GM18909 (cell line): Measurements from ENCODE around the gene AKR1B15.
"Not testable (repeated sequence)": the region's sequence is repeated elsewhere in the genome, so short reads cannot be mapped to it uniquely, and the experiment has no call there.

Experiments
- ATAC-seq: cut with Tn5 transposase; IDR thresholded peaks from one replicate; pipeline ENCODE4 v1.9.1; 2021; ENCODE audit warnings: mild to moderate bottlenecking; ENCODE audit not compliant: unreplicated experiment, poor library complexity

AKR1B15 gene

DNA sequence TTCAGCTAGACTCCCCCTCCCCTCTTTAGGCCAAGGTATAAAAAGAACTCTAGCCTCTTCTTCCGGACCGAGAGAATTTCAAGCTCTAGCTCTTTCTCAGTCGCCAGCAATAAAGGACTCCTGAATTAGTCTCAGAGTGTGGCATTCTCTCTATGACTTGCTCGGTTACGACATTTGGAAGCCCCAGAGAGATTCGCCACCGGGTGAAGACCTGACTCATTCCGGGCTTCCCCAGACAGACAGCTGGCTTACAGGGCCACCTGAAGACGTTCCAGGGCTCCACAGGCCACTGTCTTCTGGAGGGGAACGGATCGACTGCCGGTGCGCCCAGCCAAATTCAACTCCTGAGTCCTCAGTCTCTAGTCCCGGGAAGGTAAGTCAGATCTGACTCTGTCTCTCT is at the start of gene AKR1B15:
TSS of gene AKR1B15 (plus strand) at position 234 of the 400 bp plus-strand sequence. CDS start 15,510 bp downstream, outside the sequence.
- ATAC-seq = peak; percentile 94

DNA sequence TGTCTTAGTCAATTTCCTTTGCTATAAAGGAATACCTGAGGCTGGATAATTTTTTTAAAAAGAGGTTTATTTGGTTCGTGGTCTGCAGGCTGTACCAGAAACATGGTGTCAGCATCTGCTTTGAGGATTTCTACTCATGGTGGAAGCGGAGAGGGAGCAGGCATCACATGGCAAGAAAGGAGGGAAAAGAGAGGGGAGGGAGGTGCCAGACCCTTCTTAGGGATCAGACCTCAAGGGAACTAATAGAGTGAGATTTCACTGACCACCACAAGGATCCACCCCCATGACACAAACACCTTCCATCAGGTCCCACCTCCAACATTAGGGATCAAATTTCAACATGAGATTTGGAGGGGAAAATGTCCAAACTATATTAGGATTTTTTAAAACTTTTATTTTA is 48.5 kb upstream of the AKR1B15 start:
- no peak for ATAC-seq

DNA sequence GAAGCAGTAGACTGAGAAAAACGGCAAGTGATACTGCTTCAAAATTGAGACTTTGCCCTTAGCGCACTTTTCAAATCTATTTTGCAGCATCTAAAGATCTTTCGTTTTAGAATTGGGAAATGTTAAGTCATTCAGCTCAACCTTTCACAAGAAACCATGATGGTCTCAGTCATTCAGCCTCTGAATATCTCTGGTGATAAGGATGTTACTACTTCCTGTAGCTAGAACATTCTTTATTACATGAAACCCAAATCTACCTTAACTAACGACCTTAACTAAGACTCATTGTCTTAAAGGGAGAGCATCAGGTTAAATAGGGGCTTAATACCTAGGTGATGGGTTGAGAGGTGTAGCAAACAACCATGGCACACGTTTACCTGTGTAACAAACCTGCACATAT is 47.9 kb upstream of the AKR1B15 start:
- no peak for ATAC-seq

DNA sequence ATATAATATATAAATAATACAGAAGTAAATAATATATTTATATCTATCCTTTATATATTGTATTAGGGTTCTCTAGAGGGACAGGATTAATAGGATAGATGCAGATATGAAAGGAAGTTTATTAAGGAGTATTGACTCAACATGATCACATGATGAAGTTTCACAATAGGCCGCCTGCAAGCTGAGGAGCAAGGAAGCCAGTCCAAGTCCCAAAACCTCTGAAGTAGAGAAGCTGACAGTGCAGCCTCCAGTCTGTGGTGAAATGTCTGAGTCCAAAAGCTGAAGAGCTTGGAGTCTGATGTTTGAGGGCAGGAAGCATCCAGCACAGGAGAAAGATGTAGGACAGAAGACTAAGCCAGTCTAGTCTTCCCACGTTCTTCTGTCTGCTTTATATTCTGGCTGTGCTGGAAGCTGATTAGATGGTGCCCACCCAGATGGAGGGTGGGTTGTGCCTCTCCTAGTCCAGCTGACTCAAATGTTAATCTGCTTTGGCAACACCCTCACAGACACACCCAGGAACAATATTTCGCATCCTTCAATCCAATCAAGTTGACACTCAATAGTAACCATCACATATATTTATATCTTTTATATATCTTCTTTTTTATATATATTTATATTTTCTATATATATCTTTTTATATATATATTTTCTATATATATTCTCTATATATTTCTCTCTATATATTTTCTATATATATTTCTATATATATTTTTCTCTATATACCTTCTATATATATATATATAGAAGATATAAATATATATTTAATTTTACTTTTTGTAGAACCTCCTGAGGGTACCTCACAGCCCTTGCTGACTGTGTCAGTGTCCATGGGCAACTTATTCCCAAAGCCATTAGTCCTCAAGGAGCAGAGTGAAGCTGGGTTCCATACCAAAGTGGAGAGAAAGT is 46.2 kb upstream of the AKR1B15 start:
- ATAC-seq = no peak

DNA sequence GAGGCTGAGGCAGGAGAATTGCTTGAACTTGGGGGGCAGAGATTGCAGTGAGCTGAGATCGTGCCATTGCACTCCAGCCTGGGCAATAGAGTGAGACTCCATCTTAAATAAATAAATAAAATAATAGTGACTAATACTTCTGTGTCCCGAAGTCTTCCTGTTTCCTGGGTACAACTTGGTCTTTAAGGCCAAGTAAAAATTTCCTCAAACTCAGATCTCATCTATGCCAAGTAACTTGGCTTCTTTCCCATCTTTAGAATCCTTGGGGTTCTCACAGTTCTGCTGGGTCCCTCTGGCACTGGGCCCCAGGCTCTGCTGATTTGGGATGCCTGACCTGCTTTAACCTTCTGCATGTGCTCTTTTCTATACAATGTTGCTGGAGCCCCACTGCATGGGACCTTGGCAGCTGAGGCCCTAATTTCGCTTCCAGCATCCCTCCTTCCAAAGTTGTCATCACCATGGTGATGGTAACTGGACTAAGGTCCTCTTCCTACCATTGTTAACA is 44.2 kb upstream of the AKR1B15 start:
- ATAC-seq = no peak

DNA sequence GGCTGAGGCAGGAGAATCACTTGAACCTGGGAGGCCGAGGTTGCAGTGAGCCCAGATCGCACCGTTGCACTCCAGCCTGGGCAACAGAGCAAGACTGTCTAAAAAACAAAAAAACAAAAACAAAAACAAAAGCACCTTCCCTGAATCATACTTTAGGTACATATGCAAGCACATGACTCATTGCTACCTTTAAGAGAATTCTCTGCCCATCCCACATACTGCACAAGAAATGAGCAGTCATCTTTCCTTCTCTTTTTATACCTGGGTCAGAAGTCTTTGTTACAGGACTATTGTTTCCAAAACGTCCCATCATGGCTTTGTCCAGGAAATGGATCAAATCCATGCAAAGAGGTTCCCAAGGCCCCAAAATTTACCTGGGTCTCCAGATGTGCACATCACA is 43.1 kb upstream of the AKR1B15 start:
- ATAC-seq = no peak

DNA sequence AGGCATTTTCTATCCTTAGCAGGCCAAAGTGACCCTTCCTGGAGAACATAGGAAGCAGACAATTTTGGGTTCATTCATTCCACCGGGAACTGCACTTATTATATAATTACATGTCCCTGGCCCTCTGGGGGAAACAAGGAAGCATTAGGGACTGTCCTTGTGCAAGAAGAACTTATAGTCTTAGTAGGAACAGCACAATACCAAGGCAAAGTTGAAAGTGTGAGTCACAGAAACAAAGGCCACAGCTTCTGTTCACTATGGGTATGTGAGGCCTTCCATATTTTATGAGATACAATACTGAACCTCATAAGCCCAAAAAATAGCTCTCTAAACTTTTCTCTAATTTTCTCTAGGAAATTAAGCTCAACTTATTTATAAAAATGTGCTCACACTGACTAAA is 39.9 kb upstream of the AKR1B15 start:
- no peak for ATAC-seq

DNA sequence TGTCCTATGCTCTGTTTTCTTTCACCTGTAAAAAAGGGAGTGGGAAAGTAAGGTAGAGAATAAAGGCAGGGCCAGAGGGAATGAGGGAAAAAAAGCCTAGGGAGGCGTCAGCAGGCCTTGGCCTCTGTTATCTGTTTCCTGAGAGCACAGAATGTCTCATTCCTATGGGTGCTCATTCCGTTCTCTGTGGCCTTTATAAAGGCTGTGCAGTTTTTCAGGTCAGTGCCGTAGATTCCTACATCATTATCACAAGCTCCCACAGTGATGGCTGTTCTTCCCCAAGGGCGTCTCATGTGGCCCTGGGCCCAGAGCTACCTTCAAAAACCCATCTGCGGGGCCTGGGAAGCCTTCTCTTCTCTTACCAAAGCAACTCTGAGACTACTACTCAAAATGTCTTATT is 38.3 kb upstream of the AKR1B15 start:
- no peak for ATAC-seq

DNA sequence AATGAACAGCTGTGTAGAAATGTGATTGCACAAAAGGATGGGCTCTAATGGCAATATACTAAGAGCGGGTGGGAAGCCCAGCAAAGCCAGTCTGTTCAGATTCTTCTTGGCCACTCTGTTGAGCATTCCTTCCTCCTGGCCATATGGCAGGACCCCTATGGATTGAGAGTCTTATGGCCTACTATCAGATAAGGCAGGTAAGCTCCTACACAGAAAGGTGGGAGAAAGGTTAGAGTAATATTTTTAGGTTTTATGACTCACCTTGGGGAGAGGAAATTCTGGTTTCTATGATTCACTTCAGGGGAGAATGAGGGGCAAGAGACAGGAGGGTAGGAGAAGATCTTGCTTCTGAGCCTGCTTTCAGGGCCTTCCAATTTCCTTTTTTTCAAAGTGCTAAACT is 36.6 kb upstream of the AKR1B15 start:
- no peak for ATAC-seq

DNA sequence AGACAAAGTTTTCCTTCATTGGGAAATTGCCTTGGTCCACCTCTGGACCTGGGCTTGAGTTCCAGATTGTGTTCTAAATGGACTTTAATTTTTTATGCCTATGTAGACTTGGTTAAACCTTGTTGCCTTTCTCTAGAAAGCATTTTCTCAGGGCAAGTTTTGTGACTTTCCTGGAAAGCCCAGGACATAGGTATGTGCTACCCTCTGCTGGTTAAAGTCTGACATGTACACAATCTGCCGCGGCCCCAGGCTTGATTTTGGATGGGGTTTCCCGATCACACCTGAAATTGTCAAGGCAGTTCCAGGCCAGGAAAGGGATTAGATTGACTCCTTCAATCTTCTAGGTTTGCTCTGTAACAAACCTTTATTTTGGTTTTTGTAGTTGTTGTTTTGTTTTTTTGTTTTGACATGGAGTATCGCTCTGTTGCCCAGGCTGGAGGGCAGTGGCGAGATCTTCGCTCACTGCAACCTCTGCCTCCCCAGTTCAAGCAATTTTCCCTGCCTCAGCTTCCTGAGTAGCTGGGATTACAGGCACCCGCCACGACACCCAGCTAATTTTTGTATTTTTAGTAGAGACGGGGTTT is 35.6 kb upstream of the AKR1B15 start:
- no peak for ATAC-seq

DNA sequence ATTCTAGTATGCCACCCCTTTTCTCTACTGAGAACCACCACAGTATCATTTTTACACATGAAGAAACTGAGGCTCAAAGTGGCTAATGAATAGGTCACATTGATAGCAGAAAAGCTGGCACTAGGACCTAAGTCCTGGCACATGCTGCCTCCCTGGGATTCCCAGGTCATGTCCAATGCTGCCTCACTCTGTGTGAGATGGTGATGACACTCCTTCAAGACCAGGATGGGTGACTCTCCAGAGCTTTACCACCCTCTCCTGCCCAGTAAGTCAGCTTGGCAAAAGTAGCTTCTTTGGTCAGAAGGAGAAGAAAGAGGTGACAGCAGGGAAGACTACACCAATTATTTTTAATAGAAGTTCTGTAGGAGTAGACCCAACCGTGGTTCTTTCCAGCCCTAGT is 34.8 kb upstream of the AKR1B15 start:
- ATAC-seq = no peak

DNA sequence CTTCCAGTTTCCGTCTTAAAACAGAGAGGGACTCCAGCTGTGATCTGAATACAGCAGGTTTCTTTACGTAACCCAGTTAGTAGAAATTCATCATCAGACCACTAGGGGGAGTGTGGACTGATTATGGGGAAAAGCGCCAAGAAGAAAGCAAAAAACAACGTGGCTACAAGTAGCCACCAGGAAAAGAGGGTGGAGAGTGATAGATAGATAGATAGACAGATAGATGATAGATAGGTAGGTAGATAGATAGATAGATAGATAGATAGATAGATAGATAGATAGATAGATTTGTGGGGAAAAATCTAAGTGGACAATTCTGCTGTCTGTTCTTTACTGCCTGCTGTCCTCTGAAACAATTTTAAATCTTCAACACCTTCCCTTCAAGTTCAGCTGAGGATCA is 34.2 kb upstream of the AKR1B15 start:
- no peak for ATAC-seq

DNA sequence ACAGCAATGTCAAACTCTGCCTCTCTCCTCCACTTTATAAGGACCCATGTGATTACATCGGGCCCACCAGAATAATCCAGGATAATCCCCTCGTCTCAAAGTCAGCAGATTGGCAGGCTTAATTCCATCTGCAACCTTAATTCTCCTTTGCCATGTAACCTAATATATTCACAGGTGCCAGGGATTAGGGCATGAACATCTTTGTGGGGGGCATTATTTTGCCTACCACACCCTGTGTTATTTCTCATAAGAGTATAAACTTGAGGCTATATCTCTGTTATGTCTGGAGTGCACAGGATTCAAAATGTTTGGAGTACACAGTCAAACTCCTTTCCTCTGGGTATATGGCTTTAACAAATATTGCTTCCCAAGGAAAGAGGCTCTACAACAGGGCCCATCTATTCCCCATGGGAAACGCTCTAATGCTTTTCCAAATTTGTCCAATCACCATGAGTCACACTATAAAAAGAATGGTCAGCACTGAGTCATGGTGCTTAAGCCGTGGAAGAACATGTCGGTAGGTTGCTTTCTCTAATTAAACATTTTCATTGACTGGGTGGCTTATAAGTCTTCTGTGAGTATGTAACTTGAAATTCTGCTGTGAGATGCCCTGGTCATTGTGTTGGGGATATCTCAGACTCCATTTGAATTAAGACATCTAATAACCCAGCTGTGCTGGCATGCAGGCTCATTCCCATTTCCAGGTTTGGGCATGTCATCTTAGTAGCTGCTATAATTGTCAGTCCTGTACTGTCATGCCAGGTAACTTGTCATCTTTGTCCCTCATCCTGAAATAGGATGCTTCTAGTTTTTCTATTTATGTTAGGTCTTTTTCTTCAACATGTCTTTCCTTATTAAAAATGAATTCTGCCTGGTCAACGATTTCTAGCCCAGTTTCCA is 33.1 kb upstream of the AKR1B15 start:
- ATAC-seq = no peak

DNA sequence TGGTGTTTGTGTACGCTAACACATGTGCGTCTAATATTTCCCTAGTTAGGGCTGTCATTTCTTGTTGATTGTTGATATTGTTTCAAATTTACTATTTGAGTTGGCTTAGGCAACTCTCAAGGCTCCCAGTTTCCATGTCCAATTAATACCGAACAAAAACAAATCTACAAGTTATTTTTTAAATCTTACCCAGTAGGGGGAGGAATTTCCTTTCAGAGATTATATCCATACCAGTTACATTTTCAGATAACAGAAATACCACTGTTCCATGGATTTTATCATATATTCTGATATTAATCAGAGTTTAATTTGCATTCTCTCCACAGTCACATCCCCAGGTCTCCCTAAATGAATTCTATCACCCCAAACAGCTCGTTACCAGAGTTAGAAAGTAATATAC is 28.8 kb upstream of the AKR1B15 start:
- no peak for ATAC-seq

DNA sequence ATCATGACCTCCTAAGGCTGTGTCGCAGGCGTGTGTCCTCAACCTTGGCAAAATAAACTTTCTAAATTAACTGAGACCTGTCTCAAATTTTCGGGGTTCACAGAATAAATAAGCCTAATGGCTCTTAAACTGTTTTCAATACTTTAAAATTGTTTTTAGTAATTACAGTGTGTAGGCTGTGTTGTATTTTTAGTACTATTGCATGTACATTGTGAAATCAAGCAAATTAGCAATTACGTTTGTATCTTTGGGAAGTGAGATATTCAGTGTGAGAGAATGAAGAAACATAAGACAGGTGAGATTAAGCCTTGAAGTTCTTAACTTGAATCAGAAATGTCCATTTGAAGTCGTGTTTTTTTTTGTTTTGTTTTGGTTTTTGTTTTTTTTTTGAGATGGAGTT is 26.3 kb upstream of the AKR1B15 start:
- no peak for ATAC-seq

DNA sequence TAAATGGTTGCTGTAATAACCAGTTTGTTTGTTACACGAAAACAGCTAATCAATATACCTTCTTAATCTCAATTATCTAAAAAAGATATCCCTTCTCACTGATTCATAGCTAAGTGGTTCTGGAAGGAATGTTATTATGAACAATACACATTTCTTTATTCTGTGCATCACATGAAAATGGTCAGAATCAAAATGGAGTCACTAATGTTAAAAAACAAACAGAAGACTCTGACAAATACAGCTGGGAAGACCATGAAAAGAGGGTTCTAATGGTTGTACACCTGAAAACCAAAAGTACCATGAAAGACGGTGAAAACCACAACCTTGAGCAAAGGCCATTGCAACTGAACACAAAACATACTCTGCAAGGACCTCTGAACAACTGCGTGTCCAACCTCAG is 23.5 kb upstream of the AKR1B15 start:
- ATAC-seq = not testable (repeated sequence)

DNA sequence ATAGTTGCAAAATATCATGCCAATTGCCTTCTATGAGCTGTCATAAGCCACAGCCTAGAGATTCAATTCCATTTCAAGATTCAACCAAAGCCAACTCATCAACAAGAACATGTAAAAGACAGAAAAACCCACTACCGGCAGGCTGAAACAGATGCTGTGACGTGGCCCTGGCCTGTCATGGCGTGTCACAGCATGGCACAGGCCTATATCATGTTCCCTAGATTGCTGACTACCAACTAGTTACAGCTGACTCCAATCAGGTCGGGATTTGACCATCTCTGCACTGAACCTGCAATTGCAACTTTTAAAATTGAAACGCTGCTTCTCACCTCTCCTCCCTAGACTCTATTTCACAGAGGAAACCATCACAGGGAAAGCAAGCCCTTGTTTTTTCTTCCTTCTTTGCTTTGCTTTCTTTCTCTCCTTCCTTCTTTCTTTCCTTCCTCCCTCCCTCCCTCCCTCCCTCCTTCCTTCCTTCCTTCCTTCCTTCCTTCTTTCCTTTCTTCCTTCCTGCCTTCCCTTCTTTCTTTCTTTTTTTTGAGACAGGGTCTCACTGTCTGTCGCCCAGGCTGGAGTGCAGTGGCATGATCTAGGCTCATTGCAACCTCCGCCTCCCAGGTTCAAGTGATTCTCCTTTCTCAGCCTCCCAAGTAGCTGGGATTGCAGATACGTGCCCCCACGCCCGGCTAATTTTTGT is 22.2 kb upstream of the AKR1B15 start:
- not testable (repeated sequence) for ATAC-seq

DNA sequence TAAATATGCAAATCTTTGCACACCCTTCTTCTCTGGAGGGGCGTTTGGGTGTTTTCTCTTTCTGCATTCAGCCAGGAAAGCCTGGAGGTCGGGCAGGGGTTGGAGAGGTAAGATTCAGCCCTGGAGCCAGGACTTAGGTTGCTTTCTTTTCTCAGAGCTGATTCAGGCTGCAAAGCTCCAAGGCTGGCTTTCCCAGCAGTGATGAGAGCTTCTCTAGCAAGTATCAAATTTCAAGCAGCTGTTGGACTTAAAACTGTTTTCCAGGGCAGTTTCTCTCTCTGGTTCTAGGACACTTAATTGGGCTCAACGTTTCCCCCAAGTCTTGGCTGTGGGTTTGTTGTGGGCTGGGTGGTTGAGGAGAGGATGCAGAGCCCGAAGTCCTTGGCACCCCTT is 20.9 kb upstream of the AKR1B15 start:
- ATAC-seq = no peak

DNA sequence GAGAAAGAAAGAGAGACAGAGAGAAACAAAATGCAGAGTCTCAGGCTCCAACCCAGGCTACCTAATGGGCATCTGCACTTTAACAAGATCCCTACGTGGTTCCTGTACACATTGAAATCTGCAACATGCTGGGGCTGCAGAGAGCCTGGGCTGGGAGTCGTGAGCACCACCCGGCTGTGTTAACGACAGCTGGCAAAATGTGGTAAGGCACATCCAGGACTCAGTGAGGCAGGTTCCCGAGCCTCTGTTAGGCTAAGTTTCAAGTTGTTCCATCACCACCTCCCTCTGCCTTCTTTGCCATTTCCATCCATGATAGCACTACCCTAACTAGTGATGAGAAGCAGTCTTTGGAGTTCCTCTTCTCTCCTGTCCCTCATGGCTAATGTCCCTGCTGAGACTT is 20.2 kb upstream of the AKR1B15 start:
- no peak for ATAC-seq

DNA sequence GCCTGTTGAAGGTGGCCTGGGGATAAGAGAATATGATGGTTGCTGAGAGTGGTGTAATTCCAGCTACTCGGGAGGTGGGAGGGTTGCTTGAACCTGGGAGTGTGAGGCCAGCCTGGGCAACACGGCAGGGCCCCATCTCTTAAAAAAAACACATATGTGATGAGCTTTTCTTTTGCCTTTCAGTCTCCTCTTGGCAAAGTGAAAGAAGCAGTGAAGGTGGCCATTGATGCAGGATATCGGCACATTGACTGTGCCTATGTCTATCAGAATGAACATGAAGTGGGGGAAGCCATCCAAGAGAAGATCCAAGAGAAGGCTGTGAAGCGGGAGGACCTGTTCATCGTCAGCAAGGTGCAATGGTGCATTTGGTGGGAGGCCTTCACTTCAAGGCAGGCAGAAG is 18.4 kb upstream of the AKR1B15 start:
- ATAC-seq = no peak
